Germinal center (tissue), 1 donor: ENCODE results near the gene DPY30.
"Not testable (repeated sequence)": the region's sequence is repeated elsewhere in the genome, so short reads cannot be mapped to it uniquely, and the experiment has no call there.

Experiments
- DNase-seq: peaks from one replicate; pipeline ENCODE4 v3.0.0; 2012; ENCODE audit warnings: mixed read lengths, low spot score

DPY30 gene

GRCh38 chr2:32039447-32040219 is at the start of gene DPY30:
Gene DPY30, minus strand, starts transcription at chr2:32039805. Its CDS starts 349 bp downstream, at chr2:32039456.
- DNase-seq: peak; percentile 88

- no peak for DNase-seq
Measured at GRCh38 chr2:32074134-32074506, 34.5 kb upstream of the DPY30 start.

DNA sequence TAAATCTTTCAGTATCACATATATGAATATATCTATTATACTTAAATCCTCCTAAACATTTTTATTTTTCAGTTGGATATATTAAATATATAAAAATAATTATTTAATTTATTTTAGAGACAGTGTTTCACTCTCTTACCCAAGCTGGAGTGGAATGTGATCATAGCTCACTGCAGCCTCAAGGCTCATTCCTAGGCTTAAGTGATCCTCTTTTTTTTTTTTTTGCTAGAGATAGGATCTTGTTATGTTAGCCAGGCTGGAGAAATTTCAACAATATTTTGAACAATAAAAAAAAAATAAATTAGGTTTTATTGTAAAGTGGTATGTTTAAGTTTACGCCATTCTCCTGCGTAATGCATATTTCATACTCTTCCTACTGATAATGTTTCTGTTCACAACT is 27.9 kb upstream of the DPY30 start:
- no peak for DNase-seq

DNA sequence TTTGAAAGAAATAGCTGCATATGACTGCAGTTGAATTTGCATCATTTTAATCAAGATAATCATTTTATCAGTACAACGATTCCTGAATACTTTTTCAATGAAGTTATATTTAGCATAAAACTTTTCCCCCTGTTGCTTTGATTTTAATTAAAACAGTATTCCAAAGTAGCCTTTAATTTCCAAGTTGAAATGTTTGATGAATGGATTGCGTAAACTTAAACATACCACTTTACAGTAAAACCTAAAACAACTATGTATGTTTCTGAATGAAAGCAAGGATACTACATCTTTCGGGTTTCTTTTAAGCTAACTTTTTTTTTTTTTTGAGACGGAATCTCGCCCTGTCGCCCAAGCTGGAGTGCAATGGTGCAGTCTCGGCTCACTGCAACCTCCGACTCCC is 25.1 kb upstream of the DPY30 start:
- DNase-seq: no peak

DNA sequence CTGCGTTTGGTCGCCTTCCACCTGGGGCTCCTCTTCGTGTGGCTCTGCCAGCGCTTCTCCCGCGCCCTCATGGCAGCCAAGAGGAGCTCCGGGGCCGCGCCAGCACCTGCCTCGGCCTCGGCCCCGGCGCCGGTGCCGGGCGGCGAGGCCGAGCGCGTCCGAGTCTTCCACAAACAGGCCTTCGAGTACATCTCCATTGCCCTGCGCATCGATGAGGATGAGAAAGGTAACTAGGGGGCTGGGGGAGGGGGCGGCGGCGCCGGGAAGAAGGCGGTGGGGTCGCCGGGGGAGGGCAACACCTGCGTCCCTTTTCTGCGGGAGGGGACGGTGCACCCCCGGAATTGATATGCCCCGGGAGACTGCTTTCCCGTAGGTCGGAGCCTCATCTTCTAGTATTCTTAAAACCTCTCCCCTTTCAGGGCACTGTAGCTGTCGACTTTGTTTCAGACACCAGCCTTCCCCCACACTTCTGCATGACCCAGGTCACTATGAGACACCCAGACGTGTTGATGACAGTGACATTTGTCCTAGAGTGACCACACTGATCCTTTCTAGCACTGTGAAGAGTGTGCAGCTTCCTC is 24.5 kb upstream of the DPY30 start:
- DNase-seq: no peak

GRCh38 chr2:32063310-32064020 is 23.9 kb upstream of the DPY30 start, which contains the start of gene SPAST:
Gene SPAST, plus strand, starts transcription at chr2:32063556. Its CDS starts 276 bp downstream, at chr2:32063832.
- peak; percentile 98 for DNase-seq

DNA sequence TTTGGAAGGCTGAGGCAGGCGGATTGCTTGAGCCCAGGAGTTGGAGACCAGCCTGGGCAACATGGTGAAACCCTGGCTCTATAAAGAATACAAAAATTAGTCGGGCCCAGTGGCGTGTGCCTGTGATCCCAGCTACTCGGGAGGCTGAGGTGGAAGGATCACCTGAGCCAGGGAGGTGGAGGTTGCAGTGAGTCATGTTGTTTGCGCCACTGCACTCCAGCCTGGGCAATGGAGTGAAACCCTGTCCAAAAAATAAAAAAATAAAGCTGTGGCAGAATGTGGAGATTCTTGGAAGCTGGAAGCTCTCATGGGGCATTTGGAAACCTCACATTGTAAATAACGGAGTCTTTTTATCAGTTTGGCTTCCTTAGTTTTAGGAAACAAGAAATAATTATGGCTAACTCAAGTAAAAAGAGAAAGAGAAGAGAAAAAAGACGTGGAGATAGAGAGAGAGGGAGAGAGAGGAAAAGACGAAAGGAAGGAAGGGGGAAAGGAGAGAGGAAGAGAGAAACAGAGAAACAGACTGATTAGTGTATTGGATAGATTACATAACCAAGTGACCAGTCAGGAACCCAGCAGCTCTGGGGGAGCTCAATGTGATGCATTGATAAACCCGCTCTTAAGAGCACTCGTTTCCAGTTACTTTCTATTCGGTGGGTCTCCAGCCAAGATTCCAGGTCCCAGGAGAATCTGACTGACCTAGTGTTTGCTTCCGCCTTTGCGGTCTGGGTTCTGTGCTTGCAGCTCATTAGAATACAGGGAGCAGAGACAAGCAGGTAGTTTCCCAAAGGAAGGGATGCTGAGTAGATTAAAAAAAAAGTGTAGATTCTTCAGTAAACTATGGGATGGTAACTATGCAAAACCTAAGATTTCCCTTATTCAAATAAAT is 22.6 kb upstream of the DPY30 start:
- peak; percentile 29 for DNase-seq

DNA sequence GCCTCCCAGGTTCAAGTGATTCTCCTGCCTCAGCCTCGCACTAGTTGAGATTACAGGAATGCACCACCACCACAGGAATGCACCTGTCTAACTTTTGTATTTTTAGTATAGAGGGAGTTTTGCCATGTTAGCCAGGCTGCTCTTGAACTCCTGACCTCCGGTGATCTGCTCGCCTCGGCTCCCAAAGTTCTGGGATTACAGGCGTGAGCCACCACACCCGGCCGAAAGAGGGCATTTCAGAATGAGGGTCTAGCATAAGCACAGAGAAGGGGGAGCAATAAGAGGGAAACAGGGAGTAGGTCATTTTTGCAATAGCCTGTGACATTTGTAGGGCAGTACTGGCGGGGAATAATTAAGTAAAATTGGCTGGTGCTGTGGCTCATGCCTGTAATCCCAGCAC is 21.8 kb upstream of the DPY30 start:
- no peak for DNase-seq

GRCh38 chr2:32060266-32060665 is 20.7 kb upstream of the DPY30 start:
- DNase-seq: no peak

DNA sequence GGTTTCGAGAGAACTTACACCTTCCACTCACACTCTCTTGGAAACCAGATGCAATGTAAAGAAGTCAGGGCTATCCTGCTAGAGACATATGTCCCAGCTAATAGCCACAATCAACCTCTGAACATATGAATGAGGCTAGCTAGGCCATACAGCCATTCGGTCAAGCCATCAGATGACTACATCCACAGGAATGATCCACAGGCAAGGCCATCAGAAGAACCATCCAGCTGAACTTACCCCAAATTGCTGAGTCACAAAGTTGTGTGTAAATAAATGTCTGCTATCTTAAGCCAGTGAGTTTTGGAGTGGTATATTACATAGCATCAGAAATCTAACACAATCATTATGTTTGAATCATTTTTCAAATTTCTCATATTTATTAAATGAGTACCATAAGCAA is 18.5 kb upstream of the DPY30 start:
- no peak for DNase-seq

DNA sequence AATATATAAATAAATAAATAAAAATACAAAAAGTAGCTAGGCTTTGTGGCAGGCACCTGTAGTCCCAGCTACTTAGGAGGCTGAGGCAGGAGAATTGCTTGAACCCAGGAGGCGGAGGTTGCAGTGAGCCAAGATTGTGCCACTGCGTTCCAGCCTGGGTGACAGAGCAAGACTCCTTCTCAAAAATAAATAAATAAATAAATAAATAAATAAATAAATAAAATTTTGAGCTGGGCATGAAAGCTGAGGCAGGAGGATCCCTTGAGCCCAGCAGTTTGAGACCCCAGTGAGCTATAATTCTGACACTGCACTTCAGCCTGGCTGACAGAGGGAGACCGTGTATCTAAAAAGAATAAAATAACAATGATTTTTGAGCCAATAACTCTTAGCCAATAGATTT is 15.0 kb upstream of the DPY30 start:
- DNase-seq: not testable (repeated sequence)

DNA sequence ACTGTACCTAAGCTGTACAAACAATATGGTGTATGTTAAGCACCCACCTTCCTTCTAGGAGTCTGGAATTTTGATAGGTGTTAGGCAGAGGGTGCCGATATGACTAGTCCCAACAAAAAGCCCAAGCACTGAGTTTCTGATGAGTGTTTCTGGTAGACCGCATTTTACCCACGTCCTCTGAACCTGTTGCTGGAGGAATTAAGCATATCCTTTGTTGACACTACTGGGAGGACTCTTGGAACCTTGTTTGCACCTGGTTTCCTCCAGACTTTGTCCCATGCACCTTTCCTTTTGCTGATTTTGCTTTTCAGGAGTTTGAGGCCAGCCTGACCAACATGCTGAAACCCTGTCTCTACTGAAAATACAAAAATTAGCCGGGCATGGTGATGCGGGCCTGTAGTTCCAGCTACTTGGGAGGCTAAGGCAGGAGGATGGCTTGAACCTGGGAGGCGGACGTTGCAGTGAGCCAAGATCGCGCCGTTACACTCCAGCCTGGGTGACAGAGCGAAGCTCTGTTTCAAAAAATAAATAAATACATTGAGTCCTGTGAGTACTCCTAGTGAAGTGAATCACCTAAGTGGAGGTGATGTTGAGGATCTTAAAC is 12.3 kb upstream of the DPY30 start:
- no peak for DNase-seq

GRCh38 chr2:32043561-32043960 is 4.0 kb upstream of the DPY30 start:
- no peak for DNase-seq

DNA sequence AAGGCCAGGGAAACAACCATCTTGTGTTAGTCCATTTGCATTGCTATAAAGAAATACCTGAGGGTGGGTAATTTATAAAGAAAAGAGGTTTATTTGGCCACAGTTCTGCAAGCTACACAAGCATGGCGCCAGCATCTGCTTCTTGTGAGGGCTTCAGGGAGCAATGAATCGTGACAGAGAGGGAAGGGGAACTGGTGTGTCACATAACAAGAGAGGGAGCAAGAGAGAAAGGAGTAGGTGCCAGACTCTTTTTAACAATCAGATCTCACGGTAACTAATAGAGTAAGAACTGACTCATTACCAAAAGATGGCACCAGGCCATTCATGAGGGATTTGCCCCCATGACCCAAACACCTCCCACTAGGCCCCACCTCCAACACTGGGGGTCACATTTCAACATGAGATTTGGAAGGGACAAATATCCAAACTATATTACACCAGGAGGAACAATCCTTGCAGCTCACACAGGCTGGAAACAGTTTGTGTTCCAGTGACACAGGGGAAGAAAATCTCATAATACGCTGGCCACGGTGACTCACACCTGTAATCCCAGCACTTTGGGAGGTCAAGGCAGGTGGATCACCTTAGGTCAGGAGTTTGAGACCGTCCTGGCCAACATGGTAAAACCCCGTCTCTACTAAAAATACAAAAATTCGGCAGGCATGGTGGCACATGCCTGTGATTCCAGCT is 5.3 kb downstream of the DPY30 start:
- not testable (repeated sequence) for DNase-seq

DNA sequence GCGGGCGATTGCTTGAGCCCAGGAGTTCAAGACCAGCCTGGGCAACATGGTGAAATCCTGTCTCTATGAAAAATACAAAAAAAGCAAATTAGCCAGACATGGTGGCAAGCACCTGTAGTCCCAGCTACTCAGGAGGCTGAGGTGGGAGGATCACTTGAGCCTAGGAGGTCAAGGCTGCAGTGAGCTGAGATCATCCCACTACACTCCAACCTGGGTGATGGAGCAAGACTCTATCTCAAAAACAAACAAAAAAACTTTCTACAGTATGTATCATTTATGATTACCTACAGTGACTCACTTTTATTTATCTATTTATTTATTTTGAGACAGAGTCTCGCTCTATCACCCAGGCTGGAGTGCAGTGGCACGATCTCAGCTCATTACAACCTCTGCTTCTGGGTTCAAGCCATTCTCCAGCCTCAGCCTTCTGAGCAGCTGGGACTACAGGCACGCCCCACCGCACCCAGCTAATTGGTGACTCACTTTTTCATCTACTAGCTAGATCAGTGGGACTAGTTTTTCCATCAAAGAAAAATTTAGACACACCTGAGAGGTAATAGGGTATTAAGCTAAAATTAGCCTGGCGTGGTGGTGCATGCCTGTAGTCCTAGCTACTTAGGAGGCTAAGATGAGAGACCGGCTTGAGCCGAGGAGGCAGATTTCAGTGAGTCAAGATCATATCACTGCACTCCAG is 20.7 kb downstream of the DPY30 start:
- DNase-seq: not testable (repeated sequence)

DNA sequence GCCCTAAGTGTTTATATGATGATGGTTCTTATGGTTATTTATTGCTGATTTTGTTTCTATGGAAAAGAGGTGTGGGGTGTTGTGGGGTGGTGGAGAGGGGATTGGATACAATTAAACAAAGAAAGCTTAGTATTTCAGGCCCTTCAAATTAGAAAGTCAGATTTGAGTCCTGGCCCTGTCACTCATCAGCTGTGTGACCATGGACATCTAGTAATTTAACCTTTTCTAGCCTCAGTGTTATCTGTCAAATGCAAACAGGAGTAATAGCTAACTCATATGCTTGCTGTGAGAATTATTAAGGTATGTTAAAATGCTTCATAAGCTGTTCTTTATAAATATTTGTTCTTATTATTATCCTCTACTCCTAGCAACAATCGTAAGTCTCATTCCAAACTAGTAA is 26.7 kb downstream of the DPY30 start:
- DNase-seq: no peak

- peak; percentile 25 for DNase-seq
Measured at GRCh38 chr2:32011485-32011960, 28.1 kb downstream of the DPY30 start.

- DNase-seq: peak; percentile 96
Measured at GRCh38 chr2:32010670-32011484, 28.7 kb downstream of the DPY30 start, which contains the start of gene MEMO1. Gene MEMO1, minus strand, starts transcription at chr2:32011008. Its CDS starts 761 bp downstream, at chr2:32010247.

DNA sequence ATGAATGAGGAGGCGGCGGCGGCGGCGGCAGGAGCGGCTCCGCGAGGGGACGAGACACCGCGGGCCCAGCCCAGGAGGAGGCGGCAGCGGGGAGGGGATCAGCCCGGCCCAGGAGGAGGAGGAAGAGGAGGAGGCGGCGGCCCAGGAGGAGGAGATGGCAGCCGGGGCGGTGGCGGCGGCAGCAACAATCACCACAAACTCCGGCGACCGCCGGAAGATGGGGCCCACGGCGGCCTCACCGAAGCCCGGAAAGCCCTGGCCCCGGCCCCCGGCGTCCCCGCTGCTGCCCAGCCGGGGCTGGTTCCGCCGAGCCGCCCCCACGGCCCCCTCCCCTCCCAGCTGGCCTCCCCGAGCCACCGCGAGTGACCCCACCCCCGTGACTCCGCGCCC is 29.3 kb downstream of the DPY30 start:
- peak; percentile 17 for DNase-seq
